Natural killer cell (primary cell): ENCODE measurements around the gene PRPF8. TPM values are rescaled to one million over a fixed set of nuclear protein-coding genes. Genes with fewer than 3 reads are reported as not detected.

Experiments
- ATAC-seq, 3 donors: fragments of 150-1000 bp in 2 of 3; fragments of 200-7000 bp in 1 of 3; cut with Tn5 transposase; 1 replicate in 1 of 3; 2 replicates in 2 of 3; pipeline ENCODE4 v1.10.0; 2021; ENCODE audit warnings: mild to moderate bottlenecking in 2 of 3, moderate library complexity in 2 of 3
- DNase-seq, 2 donors: peaks; one replicate each; pipeline versions ENCODE4 v3.0.0 to v3.0.0-alpha.2; 2013 to 2021; ENCODE audit warnings: mixed read lengths in 1 of 2
- H3K27ac ChIP-seq: one replicate; pipeline ENCODE4 v1.5.1; 2013; ENCODE audit warnings: mild to moderate bottlenecking, low read length
- H3K27me3 ChIP-seq: one replicate; pipeline ENCODE4 v1.6.1; 2013; ENCODE audit warnings: low read length; ENCODE audit not compliant: control insufficient read depth, insufficient read depth
- H3K36me3 ChIP-seq: one replicate; pipeline ENCODE4 v1.6.1; 2013; ENCODE audit warnings: low read length; ENCODE audit not compliant: control insufficient read depth, insufficient read depth
- H3K4me1 ChIP-seq: one replicate; pipeline ENCODE4 v1.6.1; 2013; ENCODE audit warnings: low read length; ENCODE audit not compliant: control insufficient read depth, insufficient read depth
- H3K4me3 ChIP-seq: one replicate; pipeline ENCODE4 v1.5.1; 2013; ENCODE audit warnings: low read length
- H3K9me3 ChIP-seq: one replicate; pipeline ENCODE4 v1.6.1; 2013; ENCODE audit warnings: low read length; ENCODE audit not compliant: control insufficient read depth, insufficient read depth
- H3K27ac Mint-ChIP-seq, 2 donors: one replicate each; pipeline ENCODE4 v1.8.0; 2022; ENCODE audit warnings: mild to moderate bottlenecking in 2 of 2, mixed read lengths in 2 of 2, moderate library complexity in 1 of 2
- H3K27me3 Mint-ChIP-seq, 2 donors: one replicate each; pipeline ENCODE4 v1.8.0; 2022; ENCODE audit warnings: low read depth in 2 of 2, mixed read lengths in 2 of 2
- H3K36me3 Mint-ChIP-seq: one replicate; pipeline ENCODE4 v1.8.0; 2022; ENCODE audit warnings: mixed read lengths
- H3K4me1 Mint-ChIP-seq, 2 donors: one replicate each; pipeline ENCODE4 v1.8.0; 2022; ENCODE audit warnings: mixed read lengths in 2 of 2
- H3K4me3 Mint-ChIP-seq: one replicate; pipeline ENCODE4 v1.8.0; 2022; ENCODE audit warnings: mild to moderate bottlenecking, moderate library complexity, mixed read lengths
- H3K9me3 Mint-ChIP-seq, 2 donors: one replicate each; pipeline ENCODE4 v1.8.0; 2022; ENCODE audit warnings: mixed read lengths in 2 of 2
- CTCF ChIP-seq: fragments of 200-600 bp; IDR thresholded peaks from one replicate; pipeline ENCODE4 v1.8.0; 2022; ENCODE audit warnings: antibody characterized with exemption
- WGBS: methylation state at CpG from one replicate; pipeline ENCODE4 v1.1.7; 2013; ENCODE audit warnings: missing lambda C conversion rate; ENCODE audit not compliant: insufficient coverage; 5-methylcytosine and 5-hydroxymethylcytosine counted together
- intact Hi-C: fragments of 100-400 bp; cut with micrococcal nuclease; formaldehyde crosslinking; loops from one replicate; pipeline ENCODE4 v1.14.2; 2022
- total RNA-seq, 4 donors: library from RNA; stranded (reverse); fragments of 120-200 nt in 1 of 4; gene quantifications; one replicate each; pipeline versions ENCODE4 v1.2.3 to v1.2.4, GENCODE V29; 2013 to 2022

PRPF8 gene
- total RNA-seq, 3 donors from 2014 or later (not counting 1 experiment from before 2014, with no cell fraction given), result 475 to 508 (median 480) TPM

- ATAC-seq, result no peak
- Histone ChIP-seq H3K4me3 (peak overlapping the region; percentile 37), H3K9me3 (no peaks in the 10 kb centered on the region), H3K4me1 (peaks cover 36% of the 10 kb centered on the region), H3K27ac (peak overlapping the region; percentile 42), H3K36me3 (no peaks in the 10 kb centered on the region), H3K27me3 (no peaks in the 10 kb centered on the region)
- Mint-ChIP-seq H3K4me3 (peak overlapping the region; percentile 79), H3K9me3 (no peaks in the 10 kb centered on the region), H3K27me3 (peaks cover 7 to 20% of the 10 kb centered on the region in 2 donors), H3K36me3 (no peaks in the 10 kb centered on the region), H3K27ac (peak overlapping the region; percentile 29 to 51), H3K4me1 (peaks cover 16 to 38% of the 10 kb centered on the region in 2 donors)
- TF ChIP-seq CTCF, result no peak
- peak in 1 of 2 donors; percentile 37 for DNase-seq
- 6% methylated on average over 39 of the region's 39 CpGs for WGBS
- intact Hi-C loops, result loop anchor here (5.0 kb wide), 1 partner anchor 110 kb away; the partner anchor contains the start of gene INPP5K
These were observed 57.3 kb downstream of the PRPF8 start for GRCh38 chr17:1627182-1627981.

- intact Hi-C loops, result loop anchor here (5.0 kb wide), 1 partner anchor 109 kb away; the partner anchor contains the start of gene INPP5K
- no peaks in the 10 kb centered on the region for H3K27me3 ChIP-seq
- H3K9me3 ChIP-seq, result no peaks in the 10 kb centered on the region
- 95% methylated on average over 3 of the region's 3 CpGs for WGBS
- H3K4me1 Mint-ChIP-seq, result peaks cover 16 to 33% of the 10 kb centered on the region in 2 donors
- no peak overlapping the region for H3K27ac ChIP-seq
- H3K27ac Mint-ChIP-seq, result peak overlapping the region in 1 of 2 donors; percentile 51
- no peak for TF ChIP-seq CTCF
- ATAC-seq, result no peak
- no peaks in the 10 kb centered on the region for H3K9me3 Mint-ChIP-seq
- H3K27me3 Mint-ChIP-seq, result peaks cover 3 to 20% of the 10 kb centered on the region in 2 donors
- peaks cover 2% of the 10 kb centered on the region for H3K36me3 ChIP-seq
- no peaks in the 10 kb centered on the region for H3K36me3 Mint-ChIP-seq
- H3K4me3 Mint-ChIP-seq, result peak overlapping the region; percentile 79
- no peak for DNase-seq
- H3K4me1 ChIP-seq, result peaks cover 33% of the 10 kb centered on the region
- H3K4me3 ChIP-seq, result no peak overlapping the region
These were observed 58.3 kb downstream of the PRPF8 start for GRCh38 chr17:1626333-1626732.

- H3K27me3 ChIP-seq, result no peaks in the 10 kb centered on the region
- Mint-ChIP-seq H3K9me3 (no peaks in the 10 kb centered on the region), H3K36me3 (no peaks in the 10 kb centered on the region), H3K4me3 (peak overlapping the region; percentile 31), H3K4me1 (peaks cover 16 to 30% of the 10 kb centered on the region in 2 donors), H3K27me3 (peaks cover 3 to 20% of the 10 kb centered on the region in 2 donors), H3K27ac (no peak overlapping the region)
- peaks cover 33% of the 10 kb centered on the region for H3K4me1 ChIP-seq
- DNase-seq, result no peak
- H3K27ac ChIP-seq, result no peak overlapping the region
- H3K36me3 ChIP-seq, result peaks cover 2% of the 10 kb centered on the region
- 87% methylated on average over 5 of the region's 6 CpGs for WGBS
- H3K9me3 ChIP-seq, result no peaks in the 10 kb centered on the region
- TF ChIP-seq CTCF, result no peak
- intact Hi-C loops, result loop anchor here (5.0 kb wide), 1 partner anchor 108 kb away; the partner anchor contains the start of gene INPP5K
- H3K4me3 ChIP-seq, result no peak overlapping the region
- no peak for ATAC-seq
These were observed 59.1 kb downstream of the PRPF8 start for GRCh38 chr17:1625581-1625980.
